ENCODE measurements around the gene NKD2.

Gene NKD2

DNA sequence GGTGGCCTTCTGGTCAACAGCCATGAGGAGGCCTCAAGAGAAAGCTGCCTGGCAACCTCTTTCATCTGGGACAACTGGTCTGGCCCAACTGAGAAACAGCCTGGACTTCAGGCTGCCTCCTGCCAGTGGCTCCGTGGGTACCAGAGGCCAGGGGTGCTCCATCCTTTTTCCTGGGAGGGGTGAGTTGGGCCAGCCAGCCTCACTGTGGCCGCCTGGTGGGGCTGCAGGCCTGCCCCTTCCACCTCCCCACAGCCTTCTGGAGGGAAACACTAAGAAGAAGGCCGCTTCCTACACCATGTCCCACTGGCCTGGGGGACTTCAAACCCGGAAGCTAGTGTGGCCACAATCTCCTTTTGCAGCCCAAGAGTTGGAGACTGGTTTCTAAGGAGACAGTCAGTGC, 13.8 kb upstream of the NKD2 start:
- Histone ChIP-seq H3K27me3 (ENCODE audit: low read length) (no peaks in the 10 kb centered on the region), H2AFZ (ENCODE audit: low read depth, low read length, severe bottlenecking) (no peak overlapping the region), H3K9me3 (ENCODE audit: insufficient read depth, low read length) (no peaks in the 10 kb centered on the region), H3F3A (ENCODE audit: insufficient read depth) (no peaks in the 10 kb centered on the region), H3K9me2 (replicated peaks; ENCODE audit: insufficient read depth, low read length) (no peaks in the 10 kb centered on the region), H3K36me3 (ENCODE audit: low read length) (no peaks in the 10 kb centered on the region), H3K27ac (ENCODE audit: low read depth, low read length) (no peak overlapping the region), H3K79me2 (ENCODE audit: insufficient read depth, low read length) (no peaks in the 10 kb centered on the region), H3K4me3 (ENCODE audit: insufficient read depth, low read length, poor library complexity, severe bottlenecking) (no peak overlapping the region), H3K4me2 (ENCODE audit: low read depth, low read length, poor library complexity, severe bottlenecking) (no peak overlapping the region), H4K20me1 (ENCODE audit: low read depth, low read length) (no peaks in the 10 kb centered on the region), H3K9ac (ENCODE audit: low read length) (no peak overlapping the region)
- TF ChIP-seq, protein P1, sequence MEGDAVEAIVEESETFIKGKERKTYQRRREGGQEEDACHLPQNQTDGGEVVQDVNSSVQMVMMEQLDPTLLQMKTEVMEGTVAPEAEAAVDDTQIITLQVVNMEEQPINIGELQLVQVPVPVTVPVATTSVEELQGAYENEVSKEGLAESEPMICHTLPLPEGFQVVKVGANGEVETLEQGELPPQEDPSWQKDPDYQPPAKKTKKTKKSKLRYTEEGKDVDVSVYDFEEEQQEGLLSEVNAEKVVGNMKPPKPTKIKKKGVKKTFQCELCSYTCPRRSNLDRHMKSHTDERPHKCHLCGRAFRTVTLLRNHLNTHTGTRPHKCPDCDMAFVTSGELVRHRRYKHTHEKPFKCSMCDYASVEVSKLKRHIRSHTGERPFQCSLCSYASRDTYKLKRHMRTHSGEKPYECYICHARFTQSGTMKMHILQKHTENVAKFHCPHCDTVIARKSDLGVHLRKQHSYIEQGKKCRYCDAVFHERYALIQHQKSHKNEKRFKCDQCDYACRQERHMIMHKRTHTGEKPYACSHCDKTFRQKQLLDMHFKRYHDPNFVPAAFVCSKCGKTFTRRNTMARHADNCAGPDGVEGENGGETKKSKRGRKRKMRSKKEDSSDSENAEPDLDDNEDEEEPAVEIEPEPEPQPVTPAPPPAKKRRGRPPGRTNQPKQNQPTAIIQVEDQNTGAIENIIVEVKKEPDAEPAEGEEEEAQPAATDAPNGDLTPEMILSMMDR (IDR thresholded peaks at IDR 0.05; ENCODE audit: insufficient read depth, low read length, poor library complexity, severe bottlenecking) = no peak
- TF ChIP-seq EZH2phosphoT487 (conservative IDR thresholded peaks at IDR 0.05; ENCODE audit: low read length) = no peak

DNA sequence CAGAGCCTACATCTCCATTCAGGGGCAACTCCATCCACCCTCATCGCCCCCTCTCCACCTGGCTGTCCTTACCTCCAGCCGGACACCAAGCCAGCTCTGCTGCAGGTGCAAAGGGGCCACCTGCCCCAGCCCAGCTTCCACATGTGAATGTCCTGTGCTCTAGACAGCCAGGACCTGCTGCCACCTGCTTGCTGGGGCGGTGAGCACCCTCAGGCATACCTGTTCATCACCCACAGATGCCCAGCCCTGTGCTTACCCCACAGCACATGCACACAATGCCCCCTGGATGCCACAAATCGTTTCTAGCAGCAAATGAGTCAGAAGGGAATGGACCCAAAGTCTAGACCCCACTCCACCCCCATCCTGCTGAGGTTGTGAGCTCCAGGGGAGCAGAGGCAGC, 13.3 kb upstream of the NKD2 start:
- H3K4me2 ChIP-seq (ENCODE audit: low read depth, low read length, poor library complexity, severe bottlenecking) = no peak overlapping the region
- no peaks in the 10 kb centered on the region for H4K20me1 ChIP-seq (ENCODE audit: low read depth, low read length)
- no peak overlapping the region for H2AFZ ChIP-seq (ENCODE audit: low read depth, low read length, severe bottlenecking)
- no peak overlapping the region for H3K27ac ChIP-seq (ENCODE audit: low read depth, low read length)
- H3K36me3 ChIP-seq (ENCODE audit: low read length) = no peaks in the 10 kb centered on the region
- no peaks in the 10 kb centered on the region for H3K9me2 ChIP-seq (replicated peaks; ENCODE audit: insufficient read depth, low read length)
- no peaks in the 10 kb centered on the region for H3F3A ChIP-seq (ENCODE audit: insufficient read depth)
- no peaks in the 10 kb centered on the region for H3K27me3 ChIP-seq (ENCODE audit: low read length)
- H3K79me2 ChIP-seq (ENCODE audit: insufficient read depth, low read length) = no peaks in the 10 kb centered on the region
- H3K4me3 ChIP-seq (ENCODE audit: insufficient read depth, low read length, poor library complexity, severe bottlenecking) = no peak overlapping the region
- TF ChIP-seq, protein P1 (IDR thresholded peaks at IDR 0.05; ENCODE audit: insufficient read depth, low read length, poor library complexity, severe bottlenecking) = no peak
- no peak for TF ChIP-seq EZH2phosphoT487 (conservative IDR thresholded peaks at IDR 0.05; ENCODE audit: low read length)
- H3K9me3 ChIP-seq (ENCODE audit: insufficient read depth, low read length) = no peaks in the 10 kb centered on the region
- no peak overlapping the region for H3K9ac ChIP-seq (ENCODE audit: low read length)

DNA sequence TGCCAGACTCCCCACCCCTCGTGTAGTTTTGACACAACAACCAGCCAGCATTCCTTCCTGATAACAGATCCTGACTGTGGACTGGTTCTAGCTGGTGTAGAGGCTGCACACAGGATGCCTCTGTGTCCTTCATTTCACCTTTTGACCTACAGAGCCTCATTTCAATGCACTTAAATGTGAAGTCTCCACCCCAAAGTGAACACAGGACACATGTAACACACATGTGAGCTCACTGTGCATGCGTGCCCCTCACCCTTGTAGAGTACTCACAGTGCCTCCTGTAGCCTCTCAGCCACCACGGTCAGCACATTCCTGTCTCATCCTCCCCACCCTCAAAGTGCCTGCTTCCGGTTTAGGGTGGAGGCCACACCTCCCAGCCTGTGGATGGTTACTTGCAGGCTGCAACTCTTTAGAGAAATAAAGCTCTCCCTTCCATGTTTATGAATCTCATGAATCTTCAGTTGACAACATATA, 11.6 kb upstream of the NKD2 start:
- Histone ChIP-seq H2AFZ (ENCODE audit: low read depth, low read length, severe bottlenecking) (no peak overlapping the region), H3K27ac (ENCODE audit: low read depth, low read length) (no peak overlapping the region)
- TF ChIP-seq, protein P1 (IDR thresholded peaks at IDR 0.05; ENCODE audit: insufficient read depth, low read length, poor library complexity, severe bottlenecking) = no peak
- no peak for TF ChIP-seq EZH2phosphoT487 (conservative IDR thresholded peaks at IDR 0.05; ENCODE audit: low read length)

More for the DNA sequence above, 11.6 kb upstream of the NKD2 start:
- H3K9ac ChIP-seq (ENCODE audit: low read length) = no peak overlapping the region
- H3K79me2 ChIP-seq (ENCODE audit: insufficient read depth, low read length) = no peaks in the 10 kb centered on the region
- no peaks in the 10 kb centered on the region for H3K27me3 ChIP-seq (ENCODE audit: low read length)
- no peak overlapping the region for H3K4me3 ChIP-seq (ENCODE audit: insufficient read depth, low read length, poor library complexity, severe bottlenecking)
- no peaks in the 10 kb centered on the region for H3K36me3 ChIP-seq (ENCODE audit: low read length)
- H4K20me1 ChIP-seq (ENCODE audit: low read depth, low read length) = no peaks in the 10 kb centered on the region
- no peaks in the 10 kb centered on the region for H3K9me2 ChIP-seq (replicated peaks; ENCODE audit: insufficient read depth, low read length)
- H3F3A ChIP-seq (ENCODE audit: insufficient read depth) = no peaks in the 10 kb centered on the region
- no peak overlapping the region for H3K4me2 ChIP-seq (ENCODE audit: low read depth, low read length, poor library complexity, severe bottlenecking)
- no peaks in the 10 kb centered on the region for H3K9me3 ChIP-seq (ENCODE audit: insufficient read depth, low read length)
